Prostate gland (tissue), 2 donors: Measurements from ENCODE around the gene FAM83C.

Source experiments
- CTCF ChIP-seq, 4 experiments: fragments of 200-600 bp in 2 of 4; fragments of 450-650 bp in 2 of 4; sonication (generic) in 2 of 4; IDR thresholded peaks; 1 replicate in 3 of 4; 2 replicates in 1 of 4; pipeline ENCODE4 v1.5.1; 2016 to 2019; ENCODE audit warnings: antibody characterized with exemption in 4 of 4, mild to moderate bottlenecking in 2 of 4, moderate library complexity in 2 of 4
- POLR2A ChIP-seq: fragments of 450-650 bp; IDR thresholded peaks from one replicate; pipeline ENCODE4 v1.6.1; 2016; ENCODE audit warnings: antibody characterized with exemption, mild to moderate bottlenecking
- POLR2AphosphoS5 ChIP-seq: sonication (generic); formaldehyde crosslinking; IDR thresholded peaks from one replicate; pipeline ENCODE4 v1.6.1; 2017; ENCODE audit warnings: antibody characterized with exemption

GRCh38 chr20:35311409-35311808 lies 19.2 kb upstream of the FAM83C start:
- TF ChIP-seq POLR2A (no peak), CTCF (IDR thresholded peaks at IDR 0.05) (no peak), POLR2AphosphoS5 (no peak)
